Nephron (organoid): ENCODE results near the gene MPL.

Source experiments
- H3K27ac Mint-ChIP-seq, 3 experiments: 2 replicates each; pipeline ENCODE4 v1.8.0; 2020; ENCODE audit warnings: mixed read lengths in 3 of 3, mild to moderate bottlenecking in 2 of 3, moderate library complexity in 1 of 3
- H3K27me3 Mint-ChIP-seq: 2 replicates; pipeline ENCODE4 v1.8.0; 2021; ENCODE audit warnings: low read depth, mild to moderate bottlenecking, moderate library complexity, mixed read lengths
- H3K36me3 Mint-ChIP-seq: 2 replicates; pipeline ENCODE4 v1.8.0; 2020; ENCODE audit warnings: low read depth, mixed read lengths
- H3K4me1 Mint-ChIP-seq: 2 replicates; pipeline ENCODE4 v1.8.0; 2020; ENCODE audit warnings: mixed read lengths
- H3K4me3 Mint-ChIP-seq, 3 experiments: 2 replicates each; pipeline ENCODE4 v1.8.0; 2020; ENCODE audit warnings: mild to moderate bottlenecking in 3 of 3, mixed read lengths in 3 of 3, moderate library complexity in 2 of 3
- H3K9me3 Mint-ChIP-seq: 2 replicates; pipeline ENCODE4 v1.8.0; 2020; ENCODE audit warnings: mixed read lengths
- CTCF ChIP-seq, 3 experiments: fragments of 200-600 bp; sonication (generic); IDR thresholded peaks; one replicate each; pipeline ENCODE4 v1.5.0; 2021; ENCODE audit warnings: antibody characterized with exemption in 3 of 3; ENCODE audit not compliant: unreplicated experiment in 3 of 3

MPL gene

GRCh38 chr1:43304771-43305300 lies 32.8 kb upstream of the MPL start:
- no peak for TF ChIP-seq CTCF (IDR thresholded peaks at IDR 0.05; ENCODE audit: unreplicated experiment in 3 of 3)
- no peaks in the 10 kb centered on the region for H3K27me3 Mint-ChIP-seq
- H3K9me3 Mint-ChIP-seq = no peaks in the 10 kb centered on the region
- no peaks in the 10 kb centered on the region for H3K36me3 Mint-ChIP-seq
- peak overlapping the region in 1 of 3 experiments; percentile 43 for H3K27ac Mint-ChIP-seq
- no peak overlapping the region for H3K4me3 Mint-ChIP-seq
- peaks cover 18% of the 10 kb centered on the region for H3K4me1 Mint-ChIP-seq

GRCh38 chr1:43305461-43305860 lies 32.2 kb upstream of the MPL start:
- no peaks in the 10 kb centered on the region for H3K9me3 Mint-ChIP-seq
- H3K27me3 Mint-ChIP-seq = no peaks in the 10 kb centered on the region
- peak overlapping the region in 1 of 3 experiments; percentile 49 for H3K27ac Mint-ChIP-seq
- no peak overlapping the region for H3K4me3 Mint-ChIP-seq
- TF ChIP-seq CTCF (IDR thresholded peaks at IDR 0.05; ENCODE audit: unreplicated experiment in 3 of 3) = no peak
- peaks cover 18% of the 10 kb centered on the region for H3K4me1 Mint-ChIP-seq
- no peaks in the 10 kb centered on the region for H3K36me3 Mint-ChIP-seq

- Mint-ChIP-seq H3K4me1 (peaks cover 18% of the 10 kb centered on the region), H3K27me3 (no peaks in the 10 kb centered on the region), H3K36me3 (no peaks in the 10 kb centered on the region), H3K9me3 (no peaks in the 10 kb centered on the region), H3K4me3 (no peak overlapping the region), H3K27ac (peak overlapping the region in 1 of 3 experiments; percentile 2)
- no peak for TF ChIP-seq CTCF (IDR thresholded peaks at IDR 0.05; ENCODE audit: unreplicated experiment in 3 of 3)
Observed at GRCh38 chr1:43305926-43306687, 31.5 kb upstream of the MPL start.

- Mint-ChIP-seq H3K27me3 (peaks cover 3% of the 10 kb centered on the region), H3K36me3 (no peaks in the 10 kb centered on the region), H3K27ac (no peak overlapping the region), H3K4me3 (no peak overlapping the region), H3K9me3 (no peaks in the 10 kb centered on the region), H3K4me1 (peaks cover 18% of the 10 kb centered on the region)
- no peak for TF ChIP-seq CTCF (IDR thresholded peaks at IDR 0.05; ENCODE audit: unreplicated experiment in 3 of 3)
Observed at GRCh38 chr1:43306688-43307457, 30.7 kb upstream of the MPL start.

- H3K4me3 Mint-ChIP-seq = no peak overlapping the region
- peaks cover 12% of the 10 kb centered on the region for H3K4me1 Mint-ChIP-seq
- H3K9me3 Mint-ChIP-seq = no peaks in the 10 kb centered on the region
- H3K27me3 Mint-ChIP-seq = peaks cover 3% of the 10 kb centered on the region
- H3K36me3 Mint-ChIP-seq = no peaks in the 10 kb centered on the region
- no peak overlapping the region for H3K27ac Mint-ChIP-seq
- TF ChIP-seq CTCF (IDR thresholded peaks at IDR 0.05; ENCODE audit: unreplicated experiment in 3 of 3) = no peak
Observed at GRCh38 chr1:43307458-43308158, 30.0 kb upstream of the MPL start.
